ENCODE measurements around the gene IL12RB1. TPM values are rescaled to one million over a fixed set of nuclear protein-coding genes. Genes with fewer than 3 reads are reported as not detected.
A peak's percentile ranks its signal among the peaks of the same experiment; 100 is the strongest.

Gene IL12RB1
- 2.5 TPM for polyA plus RNA-seq (2013)

- POLR2A ChIA-PET: interaction anchor here (0.6 kb wide), 1 partner anchor 34 kb away, joined by 6 read pairs; no protein-coding TSS in a partner anchor
- Histone ChIP-seq H3K4me1 (ENCODE audit: control extremely low read depth in 1 of 4, control insufficient read depth in 4 of 4, insufficient read depth in 4 of 4, low read length in 3 of 4) (peaks cover 3 to 43% (median 34%) of the 10 kb centered on the region in 4 experiments), H3K36me3 (ENCODE audit: control insufficient read depth in 4 of 4, insufficient read depth in 4 of 4, low read length in 3 of 4) (no peaks in the 10 kb centered on the region), H3K9me3 (ENCODE audit: control extremely low read depth in 1 of 5, control insufficient read depth in 4 of 5, insufficient read depth in 2 of 5, low read depth in 1 of 5, low read length in 4 of 5) (no peaks in the 10 kb centered on the region), H3K4me3 (ENCODE audit: control insufficient read depth in 1 of 7, extremely low read depth in 1 of 7, insufficient read depth in 4 of 7, low read depth in 2 of 7, low read length in 6 of 7) (peak within 1 kb of the TSS in 6 of 7 experiments; percentile 46 to 74 (median 54)), H3K27ac (ENCODE audit: insufficient read depth in 1 of 2, low read depth in 1 of 2, low read length in 2 of 2, poor library complexity in 1 of 2, severe bottlenecking in 2 of 2) (peak within 1 kb of the TSS in 1 of 2 experiments; percentile 71), H3K27me3 (replicated peaks in 2 of 5; ENCODE audit: control insufficient read depth in 4 of 5, insufficient read depth in 5 of 5, low read length in 4 of 5) (no peaks in the 10 kb centered on the region)
- CTCF ChIA-PET: interaction anchor here (1.1 kb wide), 1 partner anchor 27 kb away, joined by 4 read pairs; no protein-coding TSS in a partner anchor
- 4% methylated on average over 5 of the region's 12 CpGs for WGBS (ENCODE audit: insufficient coverage)
- DNase-seq: peak; percentile 53 to 86 (median 84)
Observed at GRCh38 chr19:18086590-18087138, at the start of gene IL12RB1. Gene IL12RB1 (minus strand): TSS chr19:18086934. CDS start chr19:18086823, 111 bp downstream.

GRCh38 chr19:18135712-18136584, 49.2 kb upstream of the IL12RB1 start:
- WGBS (ENCODE audit: insufficient coverage): 97% methylated on average over 16 of the region's 18 CpGs
- Histone ChIP-seq H3K27ac (ENCODE audit: insufficient read depth in 1 of 2, low read depth in 1 of 2, low read length in 2 of 2, poor library complexity in 1 of 2, severe bottlenecking in 2 of 2) (no peak overlapping the region), H3K9me3 (ENCODE audit: control extremely low read depth in 1 of 5, control insufficient read depth in 4 of 5, insufficient read depth in 2 of 5, low read depth in 1 of 5, low read length in 4 of 5) (no peaks in the 10 kb centered on the region), H3K4me1 (ENCODE audit: control extremely low read depth in 1 of 4, control insufficient read depth in 4 of 4, insufficient read depth in 4 of 4, low read length in 3 of 4) (peaks cover 0 to 4% (median 0%) of the 10 kb centered on the region in 4 experiments), H3K27me3 (replicated peaks in 2 of 5; ENCODE audit: control insufficient read depth in 4 of 5, insufficient read depth in 5 of 5, low read length in 4 of 5) (no peaks in the 10 kb centered on the region), H3K4me3 (ENCODE audit: control insufficient read depth in 1 of 7, extremely low read depth in 1 of 7, insufficient read depth in 4 of 7, low read depth in 2 of 7, low read length in 6 of 7) (no peak overlapping the region), H3K36me3 (ENCODE audit: control insufficient read depth in 4 of 4, insufficient read depth in 4 of 4, low read length in 3 of 4) (peaks cover 4 to 48% (median 36%) of the 10 kb centered on the region in 4 experiments)
- ChIA-PET POLR2A (no interaction called here), CTCF (interaction anchor here (3.3 kb wide), 1 partner anchor 10 kb away, joined by 11 read pairs; no protein-coding TSS in a partner anchor)
- DNase-seq: no peak

GRCh38 chr19:18131841-18132596, 45.3 kb upstream of the IL12RB1 start:
- WGBS (ENCODE audit: insufficient coverage): 93% methylated on average over 30 of the region's 31 CpGs
- Histone ChIP-seq H3K27ac (ENCODE audit: insufficient read depth in 1 of 2, low read depth in 1 of 2, low read length in 2 of 2, poor library complexity in 1 of 2, severe bottlenecking in 2 of 2) (no peak overlapping the region), H3K4me1 (ENCODE audit: control extremely low read depth in 1 of 4, control insufficient read depth in 4 of 4, insufficient read depth in 4 of 4, low read length in 3 of 4) (no peaks in the 10 kb centered on the region), H3K36me3 (ENCODE audit: control insufficient read depth in 4 of 4, insufficient read depth in 4 of 4, low read length in 3 of 4) (peaks cover 4 to 58% (median 38%) of the 10 kb centered on the region in 4 experiments), H3K4me3 (ENCODE audit: control insufficient read depth in 1 of 7, extremely low read depth in 1 of 7, insufficient read depth in 4 of 7, low read depth in 2 of 7, low read length in 6 of 7) (no peak overlapping the region), H3K27me3 (replicated peaks in 2 of 5; ENCODE audit: control insufficient read depth in 4 of 5, insufficient read depth in 5 of 5, low read length in 4 of 5) (no peaks in the 10 kb centered on the region), H3K9me3 (ENCODE audit: control extremely low read depth in 1 of 5, control insufficient read depth in 4 of 5, insufficient read depth in 2 of 5, low read depth in 1 of 5, low read length in 4 of 5) (no peaks in the 10 kb centered on the region)
- DNase-seq: no peak
- ChIA-PET CTCF (interaction anchor here (0.6 to 1.4 kb wide), 3 partner anchors 13 to 18 kb away, joined by 3 to 5 read pairs (median 4); no protein-coding TSS in a partner anchor), POLR2A (no interaction called here)

GRCh38 chr19:18130523-18131242, 43.9 kb upstream of the IL12RB1 start:
- H3K36me3 ChIP-seq (ENCODE audit: control insufficient read depth in 4 of 4, insufficient read depth in 4 of 4, low read length in 3 of 4): peaks cover 4 to 55% (median 37%) of the 10 kb centered on the region in 4 experiments
- ChIA-PET CTCF (interaction anchor here (1.3 kb wide), 1 partner anchor 10 kb away, joined by 3 read pairs; no protein-coding TSS in a partner anchor), POLR2A (no interaction called here)
- H3K27ac ChIP-seq (ENCODE audit: insufficient read depth in 1 of 2, low read depth in 1 of 2, low read length in 2 of 2, poor library complexity in 1 of 2, severe bottlenecking in 2 of 2): no peak overlapping the region
- DNase-seq: no peak
- H3K27me3 ChIP-seq (replicated peaks in 2 of 5; ENCODE audit: control insufficient read depth in 4 of 5, insufficient read depth in 5 of 5, low read length in 4 of 5): no peaks in the 10 kb centered on the region
- H3K9me3 ChIP-seq (ENCODE audit: control extremely low read depth in 1 of 5, control insufficient read depth in 4 of 5, insufficient read depth in 2 of 5, low read depth in 1 of 5, low read length in 4 of 5): no peaks in the 10 kb centered on the region
- whole genome bisulfite sequencing (ENCODE audit: insufficient coverage): 90% methylated on average over 21 of the region's 21 CpGs
- H3K4me3 ChIP-seq (ENCODE audit: control insufficient read depth in 1 of 7, extremely low read depth in 1 of 7, insufficient read depth in 4 of 7, low read depth in 2 of 7, low read length in 6 of 7): no peak overlapping the region
- no peaks in the 10 kb centered on the region for H3K4me1 ChIP-seq (ENCODE audit: control extremely low read depth in 1 of 4, control insufficient read depth in 4 of 4, insufficient read depth in 4 of 4, low read length in 3 of 4)

GRCh38 chr19:18128805-18129204, 42.1 kb upstream of the IL12RB1 start:
- H3K9me3 ChIP-seq (ENCODE audit: control extremely low read depth in 1 of 5, control insufficient read depth in 4 of 5, insufficient read depth in 2 of 5, low read depth in 1 of 5, low read length in 4 of 5): no peaks in the 10 kb centered on the region
- POLR2A ChIA-PET: no interaction called here
- H3K36me3 ChIP-seq (ENCODE audit: control insufficient read depth in 4 of 4, insufficient read depth in 4 of 4, low read length in 3 of 4): peaks cover 6 to 54% (median 32%) of the 10 kb centered on the region in 4 experiments
- DNase-seq: no peak
- H3K27me3 ChIP-seq (replicated peaks in 2 of 5; ENCODE audit: control insufficient read depth in 4 of 5, insufficient read depth in 5 of 5, low read length in 4 of 5): no peaks in the 10 kb centered on the region
- WGBS (ENCODE audit: insufficient coverage): 95% methylated on average over 12 of the region's 12 CpGs
- H3K4me1 ChIP-seq (ENCODE audit: control extremely low read depth in 1 of 4, control insufficient read depth in 4 of 4, insufficient read depth in 4 of 4, low read length in 3 of 4): no peaks in the 10 kb centered on the region
- no peak overlapping the region for H3K27ac ChIP-seq (ENCODE audit: insufficient read depth in 1 of 2, low read depth in 1 of 2, low read length in 2 of 2, poor library complexity in 1 of 2, severe bottlenecking in 2 of 2)
- CTCF ChIA-PET: interaction anchor here (1.0 to 1.2 kb wide), 3 partner anchors 11 to 23 kb away, joined by 3 to 5 read pairs (median 4); no protein-coding TSS in a partner anchor
- no peak overlapping the region for H3K4me3 ChIP-seq (ENCODE audit: control insufficient read depth in 1 of 7, extremely low read depth in 1 of 7, insufficient read depth in 4 of 7, low read depth in 2 of 7, low read length in 6 of 7)

GRCh38 chr19:18128044-18128443, 41.3 kb upstream of the IL12RB1 start:
- H3K4me3 ChIP-seq (ENCODE audit: control insufficient read depth in 1 of 7, extremely low read depth in 1 of 7, insufficient read depth in 4 of 7, low read depth in 2 of 7, low read length in 6 of 7): no peak overlapping the region
- no peaks in the 10 kb centered on the region for H3K9me3 ChIP-seq (ENCODE audit: control extremely low read depth in 1 of 5, control insufficient read depth in 4 of 5, insufficient read depth in 2 of 5, low read depth in 1 of 5, low read length in 4 of 5)
- H3K36me3 ChIP-seq (ENCODE audit: control insufficient read depth in 4 of 4, insufficient read depth in 4 of 4, low read length in 3 of 4): peaks cover 9 to 61% (median 34%) of the 10 kb centered on the region in 4 experiments
- no peak for DNase-seq
- CTCF ChIA-PET: interaction anchor here (0.9 to 1.6 kb wide), 5 partner anchors 10 to 96 kb away, joined by 3 to 5 read pairs (median 4); no protein-coding TSS in a partner anchor
- POLR2A ChIA-PET: no interaction called here
- WGBS (ENCODE audit: insufficient coverage): 94% methylated on average over 3 of the region's 3 CpGs
- H3K27ac ChIP-seq (ENCODE audit: insufficient read depth in 1 of 2, low read depth in 1 of 2, low read length in 2 of 2, poor library complexity in 1 of 2, severe bottlenecking in 2 of 2): no peak overlapping the region
- no peaks in the 10 kb centered on the region for H3K27me3 ChIP-seq (replicated peaks in 2 of 5; ENCODE audit: control insufficient read depth in 4 of 5, insufficient read depth in 5 of 5, low read length in 4 of 5)
- H3K4me1 ChIP-seq (ENCODE audit: control extremely low read depth in 1 of 4, control insufficient read depth in 4 of 4, insufficient read depth in 4 of 4, low read length in 3 of 4): no peaks in the 10 kb centered on the region
